Astrocyte of the spinal cord (primary cell): ENCODE data around the gene NIF3L1.

Experiments
- DNase-seq: peaks from one replicate; pipeline ENCODE4 v3.0.0; 2011; ENCODE audit warnings: low read depth, low spot score
- H3K4me3 ChIP-seq: 2 replicates; pipeline ENCODE4 v1.5.1; 2011; ENCODE audit warnings: low read depth, mild to moderate bottlenecking, low read length, moderate library complexity
- CTCF ChIP-seq: IDR thresholded peaks from 2 replicates; pipeline ENCODE4 v1.5.1; 2012; ENCODE audit warnings: low read depth, mild to moderate bottlenecking, low read length, inconsistent platforms
- in situ Hi-C: cut with HindIII; loops from 2 replicates; pipeline ENCODE4 v1.10.0; 2017; ENCODE audit warnings: low sequenced_read_pairs

The NIF3L1 gene

GRCh38 chr2:200860092-200860795 is 28.9 kb upstream of the NIF3L1 start:
- H3K4me3 ChIP-seq: no peak overlapping the region
- no peak for DNase-seq
- TF ChIP-seq CTCF: no peak
- in situ Hi-C loops: no loop called here

- no peak for TF ChIP-seq CTCF
- peak overlapping the region; percentile 99 for H3K4me3 ChIP-seq
- DNase-seq: no peak
- in situ Hi-C loops: no loop called here
Observed at GRCh38 chr2:200861617-200862155, 27.5 kb upstream of the NIF3L1 start.

- TF ChIP-seq CTCF: no peak
- H3K4me3 ChIP-seq: peak overlapping the region; percentile 99
- DNase-seq: peak; percentile 71
- in situ Hi-C loops: no loop called here
Observed at GRCh38 chr2:200862532-200863000, 26.6 kb upstream of the NIF3L1 start.

GRCh38 chr2:200863782-200864175 is 25.4 kb upstream of the NIF3L1 start:
- DNase-seq: no peak
- H3K4me3 ChIP-seq: peak overlapping the region; percentile 99
- in situ Hi-C loops: no loop called here
- TF ChIP-seq CTCF: no peak

GRCh38 chr2:200864176-200865034 is 24.8 kb upstream of the NIF3L1 start, which contains the start of gene CLK1:
CLK1 (minus strand) TSS chr2:200864658; CDS start chr2:200861862, 2,796 bp downstream.
- TF ChIP-seq CTCF: no peak
- peak within 1 kb of the TSS; percentile 99 for H3K4me3 ChIP-seq
- in situ Hi-C loops: no loop called here
- DNase-seq: peak; percentile 95

- no peak for TF ChIP-seq CTCF
- no peak for DNase-seq
- no peak overlapping the region for H3K4me3 ChIP-seq
- in situ Hi-C loops: no loop called here
Observed at GRCh38 chr2:200869014-200869413, 20.2 kb upstream of the NIF3L1 start.
